Measurements from ENCODE around the gene SRM.

DNA sequence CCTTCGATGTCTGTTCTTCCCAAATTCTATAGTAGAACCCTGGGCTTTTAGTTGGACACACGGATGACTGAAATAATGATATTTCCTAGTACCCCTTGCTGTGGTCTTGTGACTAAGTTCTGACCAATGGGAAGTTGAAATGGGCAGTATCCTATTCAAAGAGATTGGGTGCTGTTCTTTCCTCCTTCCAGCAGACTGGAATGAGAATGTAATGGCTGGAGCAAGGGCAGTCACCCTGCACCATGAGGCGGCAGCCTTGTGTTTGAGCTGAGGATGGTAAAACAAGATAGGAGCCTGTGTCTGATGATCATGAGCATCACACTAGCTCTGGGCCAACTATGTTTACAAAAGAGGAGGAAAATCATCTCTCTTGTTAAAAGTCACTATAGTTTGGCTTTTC is 5.1 kb upstream of the SRM start:
- TF ChIP-seq, protein P1, sequence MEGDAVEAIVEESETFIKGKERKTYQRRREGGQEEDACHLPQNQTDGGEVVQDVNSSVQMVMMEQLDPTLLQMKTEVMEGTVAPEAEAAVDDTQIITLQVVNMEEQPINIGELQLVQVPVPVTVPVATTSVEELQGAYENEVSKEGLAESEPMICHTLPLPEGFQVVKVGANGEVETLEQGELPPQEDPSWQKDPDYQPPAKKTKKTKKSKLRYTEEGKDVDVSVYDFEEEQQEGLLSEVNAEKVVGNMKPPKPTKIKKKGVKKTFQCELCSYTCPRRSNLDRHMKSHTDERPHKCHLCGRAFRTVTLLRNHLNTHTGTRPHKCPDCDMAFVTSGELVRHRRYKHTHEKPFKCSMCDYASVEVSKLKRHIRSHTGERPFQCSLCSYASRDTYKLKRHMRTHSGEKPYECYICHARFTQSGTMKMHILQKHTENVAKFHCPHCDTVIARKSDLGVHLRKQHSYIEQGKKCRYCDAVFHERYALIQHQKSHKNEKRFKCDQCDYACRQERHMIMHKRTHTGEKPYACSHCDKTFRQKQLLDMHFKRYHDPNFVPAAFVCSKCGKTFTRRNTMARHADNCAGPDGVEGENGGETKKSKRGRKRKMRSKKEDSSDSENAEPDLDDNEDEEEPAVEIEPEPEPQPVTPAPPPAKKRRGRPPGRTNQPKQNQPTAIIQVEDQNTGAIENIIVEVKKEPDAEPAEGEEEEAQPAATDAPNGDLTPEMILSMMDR (IDR thresholded peaks at IDR 0.05) = no peak
- TF ChIP-seq EZH2phosphoT487 (IDR thresholded peaks at IDR 0.05) (no peak), EZH2 (IDR thresholded peaks at IDR 0.05) (no peak)

Data from neural progenitor cell (in vitro differentiated cells).